ENCODE measurements around the gene SIM2.

The SIM2 gene

DNA sequence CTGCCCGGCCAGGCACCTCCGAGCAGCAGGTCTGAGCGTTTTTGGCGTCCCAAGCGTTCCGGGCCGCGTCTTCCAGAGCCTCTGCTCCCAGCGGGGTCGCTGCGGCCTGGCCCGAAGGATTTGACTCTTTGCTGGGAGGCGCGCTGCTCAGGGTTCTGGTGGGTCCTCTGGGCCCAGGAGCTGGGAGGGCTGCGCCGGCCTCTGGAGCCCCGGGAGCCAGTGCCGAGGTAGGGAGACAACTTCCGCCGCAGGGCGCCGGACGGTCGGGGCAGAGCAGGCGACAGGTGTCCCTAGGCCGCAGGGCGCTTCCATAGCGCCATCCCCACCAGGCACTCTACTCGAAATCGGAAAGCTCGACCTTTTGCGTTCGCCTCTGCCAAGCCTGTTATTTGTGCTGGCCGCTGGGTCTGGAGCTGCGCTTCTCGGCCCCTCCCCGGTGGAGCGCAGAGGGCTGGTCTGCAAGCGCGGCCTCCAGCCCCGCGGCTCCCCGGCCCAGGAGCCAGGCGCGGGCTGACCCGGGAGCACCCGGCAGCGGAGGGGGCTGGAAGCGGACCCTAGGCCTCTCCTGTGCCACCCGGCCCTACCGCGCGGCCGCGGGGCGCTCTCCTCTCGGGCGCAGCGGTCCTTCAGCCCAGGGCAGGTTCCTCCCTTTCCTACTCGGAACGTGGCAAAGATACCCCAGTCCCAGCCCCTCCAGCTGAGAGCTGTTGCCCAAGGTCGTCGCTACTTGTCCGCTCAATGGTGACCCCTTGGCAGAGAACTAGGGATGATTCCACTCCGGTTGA is 2.2 kb downstream of the SIM2 start:
- no peak for DNase-seq

DNA sequence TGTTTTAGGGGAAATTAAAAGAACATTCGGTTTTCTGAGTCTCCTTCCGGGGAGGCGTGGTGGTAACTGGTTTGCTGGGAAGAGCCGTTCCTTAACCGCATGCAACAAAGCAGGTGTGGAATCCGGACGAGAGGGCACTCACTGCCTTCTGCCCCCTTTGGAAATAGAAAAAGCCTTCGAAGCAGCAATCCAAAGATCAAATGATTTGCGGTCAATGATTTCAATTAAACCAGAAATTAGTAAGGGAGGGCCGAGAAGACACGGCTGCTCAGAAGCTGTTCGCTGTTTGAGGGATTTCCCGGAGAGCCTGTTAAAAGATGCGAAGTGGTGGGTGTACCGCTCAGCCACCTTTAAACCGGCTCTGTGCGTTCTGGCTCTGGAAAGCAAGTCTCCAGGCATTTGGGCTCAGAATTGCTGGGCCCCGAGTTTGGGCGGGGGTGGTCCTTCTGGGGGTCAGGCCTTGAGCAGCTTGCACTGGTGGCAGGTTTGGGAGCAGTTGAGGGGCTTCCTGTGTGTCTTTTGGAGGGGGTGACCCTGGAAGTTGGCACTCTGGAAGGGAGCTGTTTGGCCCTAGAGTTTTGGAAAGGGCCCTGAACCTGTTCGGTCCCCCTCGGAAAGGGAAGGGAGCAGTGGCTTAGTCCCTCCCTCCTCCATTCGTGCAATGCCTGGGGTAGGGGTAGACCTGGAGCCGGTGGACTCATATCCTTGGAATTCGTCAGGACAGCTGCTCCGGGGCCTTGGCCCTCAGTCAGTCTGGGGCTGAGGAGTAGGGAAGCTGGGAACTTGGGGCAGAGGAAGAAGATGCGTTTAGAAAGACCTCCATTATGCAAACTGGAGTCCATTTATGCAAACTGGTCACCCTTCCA is 3.1 kb downstream of the SIM2 start:
- no peak for DNase-seq

DNA sequence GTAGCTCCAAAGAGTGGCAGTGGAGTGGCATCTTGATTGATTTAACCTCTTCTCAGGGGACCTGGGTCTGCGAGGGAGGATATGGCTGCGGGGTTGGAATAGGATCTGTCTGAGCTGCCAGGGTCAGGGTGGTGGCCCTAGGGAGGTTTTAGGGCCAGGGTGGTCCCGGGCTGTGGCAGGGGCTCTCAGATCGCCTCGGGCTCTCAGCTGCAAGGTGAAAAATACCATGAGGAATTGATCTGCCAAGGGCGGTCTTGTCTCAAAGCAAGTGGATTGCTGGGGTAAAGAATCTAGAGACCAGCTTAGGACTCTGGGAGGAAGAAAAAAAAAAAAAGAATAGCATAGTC is 3.7 kb downstream of the SIM2 start:
- no peak for DNase-seq

DNA sequence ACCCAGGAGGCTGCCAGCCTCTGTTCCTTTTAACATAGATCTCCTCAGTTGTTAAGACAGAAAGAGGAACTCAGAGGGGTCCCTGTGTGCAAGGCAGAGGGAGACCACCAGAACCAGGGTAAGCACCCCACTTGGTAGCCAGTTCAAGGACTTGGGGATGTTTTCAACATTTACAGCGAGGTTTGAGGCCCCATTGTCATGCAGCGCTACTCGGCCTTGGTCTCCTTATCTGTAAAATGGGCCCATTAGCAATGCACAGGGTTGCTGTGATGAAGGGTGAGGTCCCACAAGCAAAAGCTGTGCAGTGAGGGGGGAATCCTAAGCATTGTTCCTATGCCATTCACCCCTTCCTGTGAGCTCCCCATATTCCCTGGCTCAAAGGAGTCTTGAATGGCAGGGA is 4.2 kb downstream of the SIM2 start:
- no peak for DNase-seq

DNA sequence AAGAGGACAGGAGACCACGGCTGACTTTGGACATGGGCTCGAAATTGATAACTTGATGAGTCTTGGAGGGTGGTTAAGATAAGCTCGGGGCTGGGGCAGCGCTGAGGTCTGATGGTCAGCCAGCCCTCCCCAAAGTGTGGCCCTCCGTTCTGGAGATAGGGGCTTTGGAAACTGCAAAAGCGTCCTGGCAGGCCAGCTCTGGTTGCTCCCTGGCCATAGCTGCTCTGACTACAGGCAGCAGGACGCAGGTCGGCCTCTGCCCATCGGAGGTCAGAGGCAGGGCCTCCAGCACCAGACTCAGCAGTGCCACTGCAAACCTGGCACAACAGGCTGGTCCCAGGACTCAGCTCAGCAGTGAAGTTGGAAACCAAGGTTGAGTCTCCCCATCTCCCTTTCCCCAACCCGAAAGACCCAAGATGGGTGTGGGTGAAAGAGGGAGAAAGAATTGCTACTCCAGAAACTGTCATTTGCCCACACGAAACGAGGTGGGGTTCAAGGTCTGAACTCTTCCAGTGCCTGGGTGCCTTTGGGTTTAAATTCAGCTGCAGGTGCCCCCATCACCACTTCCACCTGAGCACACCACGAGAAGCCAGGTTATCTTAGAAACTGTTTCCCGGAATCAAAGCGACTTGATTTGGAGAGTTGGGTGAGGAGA is 4.8 kb downstream of the SIM2 start:
- no peak for DNase-seq

DNA sequence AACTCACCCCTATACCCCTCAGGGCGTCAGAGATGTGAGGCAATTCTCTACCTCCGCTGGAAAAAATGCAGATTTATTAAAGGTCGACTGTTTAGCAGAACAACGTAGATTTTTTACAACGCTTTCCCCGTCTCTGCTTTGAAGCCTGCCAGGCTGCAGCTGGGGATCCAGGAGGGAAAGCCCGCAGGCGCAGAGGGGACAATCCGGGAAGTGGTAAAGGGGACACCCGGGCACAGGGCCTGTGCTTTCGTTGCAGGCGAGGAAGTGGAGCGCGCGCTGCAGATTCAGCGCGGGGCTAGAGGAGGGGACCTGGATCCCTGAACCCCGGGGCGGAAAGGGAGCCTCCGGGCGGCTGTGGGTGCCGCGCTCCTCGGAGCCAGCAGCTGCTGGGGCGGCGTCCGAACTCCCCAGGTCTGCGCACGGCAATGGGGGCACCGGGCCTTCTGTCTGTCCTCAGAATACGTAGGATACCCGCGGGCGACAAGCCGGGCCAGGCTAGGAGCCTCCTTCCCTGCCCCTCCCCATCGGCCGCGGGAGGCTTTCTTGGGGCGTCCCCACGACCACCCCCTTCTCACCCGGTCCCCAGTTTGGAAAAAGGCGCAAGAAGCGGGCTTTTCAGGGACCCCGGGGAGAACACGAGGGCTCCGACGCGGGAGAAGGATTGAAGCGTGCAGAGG is 5.5 kb downstream of the SIM2 start:
- DNase-seq: no peak

DNA sequence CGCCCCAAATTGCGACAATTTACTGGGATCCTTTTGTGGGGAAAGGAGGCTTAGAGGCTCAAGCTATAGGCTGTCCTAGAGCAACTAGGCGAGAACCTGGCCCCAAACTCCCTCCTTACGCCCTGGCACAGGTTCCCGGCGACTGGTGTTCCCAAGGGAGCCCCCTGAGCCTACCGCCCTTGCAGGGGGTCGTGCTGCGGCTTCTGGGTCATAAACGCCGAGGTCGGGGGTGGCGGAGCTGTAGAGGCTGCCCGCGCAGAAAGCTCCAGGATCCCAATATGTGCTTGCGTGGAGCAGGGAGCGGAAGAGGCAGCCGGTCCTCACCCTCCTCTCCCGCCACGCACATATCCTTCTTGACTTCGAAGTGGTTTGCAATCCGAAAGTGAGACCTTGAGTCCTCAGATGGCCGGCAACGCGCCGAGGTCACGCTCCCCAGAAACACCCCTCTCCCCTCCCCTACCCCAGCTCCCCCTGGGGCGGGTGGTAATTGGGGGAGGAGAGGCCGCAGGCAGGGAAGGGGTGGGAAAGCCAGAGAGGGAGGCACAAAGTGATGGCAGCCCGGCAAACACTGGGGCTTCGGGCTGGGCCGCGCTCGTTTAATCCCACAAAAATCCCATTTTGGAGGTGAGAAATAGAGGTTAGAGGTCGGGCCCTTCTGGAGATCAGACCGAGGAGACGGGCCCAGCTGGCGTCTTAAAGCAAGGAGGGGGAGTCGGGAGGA is 6.2 kb downstream of the SIM2 start:
- DNase-seq: no peak

DNA sequence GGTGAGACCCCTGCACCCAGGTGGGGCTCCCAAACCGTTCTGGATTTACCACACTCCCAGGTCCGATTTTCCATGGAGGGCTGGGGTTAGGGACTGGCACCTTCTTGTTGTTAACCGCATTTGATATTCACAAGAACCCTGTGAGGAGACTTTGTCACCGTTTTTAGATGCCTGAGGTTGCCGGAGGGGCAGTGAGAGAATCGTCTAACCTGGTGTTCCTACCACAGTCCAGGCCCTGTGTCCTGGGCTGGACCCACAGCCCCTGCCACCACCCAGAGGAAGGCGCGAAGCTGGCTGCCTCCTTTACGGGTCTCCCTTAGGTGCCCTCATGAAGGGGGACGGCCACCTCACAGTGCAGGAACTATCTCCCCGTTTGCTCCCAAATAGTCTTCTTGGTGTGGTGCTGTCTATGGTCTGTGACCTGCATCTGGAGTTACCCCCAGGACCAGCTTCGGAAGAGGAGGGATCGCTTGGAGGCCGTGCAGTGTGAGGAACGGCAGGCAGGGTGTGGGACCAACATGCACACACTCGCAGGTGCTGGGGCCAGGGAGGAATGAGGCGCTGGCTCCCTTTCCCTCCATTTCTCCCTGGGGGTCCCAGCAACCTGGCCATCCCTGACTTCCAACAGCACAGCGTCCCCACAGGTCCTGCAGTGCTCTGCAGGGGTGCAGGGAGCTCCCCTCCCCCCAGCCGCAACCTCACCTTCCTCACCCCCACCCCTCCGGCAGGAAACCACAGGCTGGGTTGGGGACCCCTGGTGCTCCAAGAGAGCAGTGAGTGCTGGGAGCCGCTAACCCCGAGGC is 7.0 kb downstream of the SIM2 start:
- no peak for DNase-seq

DNA sequence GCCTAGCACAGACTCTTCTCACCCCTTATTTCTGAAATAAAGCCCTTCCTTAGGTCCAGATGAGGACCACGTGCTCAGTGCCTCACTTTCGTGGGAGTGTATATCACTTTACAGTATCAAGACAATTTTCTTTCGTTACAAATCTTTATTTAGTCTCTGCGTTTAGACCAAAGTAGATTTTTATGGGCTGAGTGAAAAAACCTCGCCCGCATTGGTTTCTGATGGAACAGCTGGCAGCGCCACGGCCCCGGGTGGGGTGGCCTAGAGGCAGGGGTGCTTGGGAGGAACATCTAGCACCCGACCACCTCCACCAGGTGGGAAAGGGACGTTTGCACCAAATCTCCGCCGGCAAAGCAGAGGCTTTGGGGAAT is 7.6 kb downstream of the SIM2 start:
- no peak for DNase-seq

DNA sequence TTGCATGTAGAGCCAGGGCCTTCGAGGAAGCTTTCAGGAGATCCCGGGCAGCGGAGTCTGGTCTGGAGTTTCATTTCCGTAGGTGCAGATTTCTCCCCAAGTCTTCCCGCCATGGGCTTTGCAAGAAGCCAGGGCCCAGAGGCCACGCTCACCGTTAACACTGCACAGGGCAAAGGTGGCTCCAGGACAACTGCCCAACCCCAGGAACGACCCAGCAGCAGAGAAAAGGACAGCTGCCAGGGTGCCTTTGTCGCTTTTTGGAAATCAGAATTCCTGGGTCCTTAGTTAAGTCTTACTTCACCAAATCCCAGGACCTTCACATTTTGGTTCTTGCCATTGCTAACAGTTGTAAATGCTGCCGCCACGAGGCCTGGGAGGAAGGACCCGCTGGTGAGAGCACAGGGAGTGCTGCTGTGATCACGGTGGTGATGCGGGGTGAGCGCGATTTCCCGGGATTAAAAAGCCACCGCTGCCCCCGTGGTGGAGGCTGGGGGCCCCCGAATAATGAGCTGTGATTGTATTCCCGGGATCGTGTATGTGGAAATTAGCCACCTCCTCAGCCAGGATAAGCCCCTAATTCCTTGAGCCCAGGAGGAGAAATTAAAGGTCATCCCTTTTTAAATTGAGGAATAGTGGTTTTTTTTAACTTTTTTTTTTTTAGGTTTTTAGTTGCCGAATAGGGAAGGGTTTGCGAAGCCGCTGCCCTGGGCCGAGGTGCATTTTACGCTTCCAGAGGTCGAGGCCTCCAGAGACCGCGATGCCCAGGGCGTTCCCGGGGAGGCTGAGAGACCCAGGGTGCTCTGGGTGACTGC is 8.2 kb downstream of the SIM2 start:
- DNase-seq: no peak

DNA sequence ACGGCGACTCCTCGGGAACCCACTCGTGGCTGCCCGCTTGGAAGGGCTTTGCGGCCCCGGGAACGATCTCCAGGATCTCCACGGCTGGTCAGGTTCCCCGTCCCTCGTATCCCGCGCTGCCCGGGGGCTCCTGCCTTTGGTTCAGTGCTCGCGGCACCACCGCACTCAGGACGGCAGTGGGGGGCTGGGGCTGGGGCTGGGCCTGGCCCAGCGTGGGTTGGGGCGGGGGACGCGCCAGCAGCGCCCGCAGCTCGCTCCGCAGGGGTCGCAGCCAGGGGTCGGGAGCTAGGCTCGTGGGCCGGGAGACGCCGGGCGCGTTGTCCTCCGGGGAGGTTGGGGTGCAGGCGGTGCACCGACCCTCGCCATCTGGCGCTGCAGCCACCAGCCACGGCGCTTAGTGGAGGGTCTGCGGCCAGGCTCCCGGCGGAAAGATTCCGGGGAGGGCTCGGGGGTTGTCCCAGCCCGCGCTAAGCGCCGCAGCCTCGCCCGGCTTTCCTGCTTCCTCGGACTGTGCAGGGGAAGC is 8.9 kb downstream of the SIM2 start:
- DNase-seq: no peak

DNA sequence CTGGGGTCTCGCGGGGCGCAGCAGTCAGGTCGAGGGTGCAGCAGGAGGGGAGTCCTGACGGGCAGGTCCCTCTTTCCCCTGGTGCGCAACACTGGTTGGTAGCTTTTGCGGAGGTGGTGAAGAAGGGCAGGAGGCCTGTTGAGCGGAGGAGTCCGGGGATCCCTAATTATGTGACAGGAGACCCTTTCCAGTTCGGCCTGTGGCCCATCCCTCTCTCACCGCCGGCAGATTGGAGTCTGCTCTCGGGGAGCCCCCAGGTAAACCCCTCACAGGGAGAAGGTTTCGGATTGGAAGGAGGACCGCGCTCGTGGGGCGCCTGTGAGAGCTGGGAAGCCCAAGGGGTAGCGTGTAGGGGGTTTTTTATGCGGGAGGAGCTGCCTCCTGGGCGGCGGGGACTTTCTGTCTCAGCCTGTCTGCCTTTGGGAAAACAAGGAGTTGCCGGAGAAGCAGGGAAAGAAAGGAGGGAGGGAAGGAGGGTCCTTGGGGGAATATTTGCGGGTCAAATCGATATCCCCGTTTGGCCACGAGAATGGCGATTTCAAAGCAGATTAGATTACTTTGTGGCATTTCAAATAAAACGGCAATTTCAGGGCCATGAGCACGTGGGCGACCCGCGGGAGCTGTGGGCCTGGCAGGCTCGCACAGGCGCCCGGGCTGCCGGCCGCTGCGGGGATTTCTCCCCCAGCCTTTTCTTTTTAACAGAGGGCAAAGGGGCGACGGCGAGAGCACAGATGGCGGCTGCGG is 9.5 kb downstream of the SIM2 start:
- DNase-seq: no peak

DNA sequence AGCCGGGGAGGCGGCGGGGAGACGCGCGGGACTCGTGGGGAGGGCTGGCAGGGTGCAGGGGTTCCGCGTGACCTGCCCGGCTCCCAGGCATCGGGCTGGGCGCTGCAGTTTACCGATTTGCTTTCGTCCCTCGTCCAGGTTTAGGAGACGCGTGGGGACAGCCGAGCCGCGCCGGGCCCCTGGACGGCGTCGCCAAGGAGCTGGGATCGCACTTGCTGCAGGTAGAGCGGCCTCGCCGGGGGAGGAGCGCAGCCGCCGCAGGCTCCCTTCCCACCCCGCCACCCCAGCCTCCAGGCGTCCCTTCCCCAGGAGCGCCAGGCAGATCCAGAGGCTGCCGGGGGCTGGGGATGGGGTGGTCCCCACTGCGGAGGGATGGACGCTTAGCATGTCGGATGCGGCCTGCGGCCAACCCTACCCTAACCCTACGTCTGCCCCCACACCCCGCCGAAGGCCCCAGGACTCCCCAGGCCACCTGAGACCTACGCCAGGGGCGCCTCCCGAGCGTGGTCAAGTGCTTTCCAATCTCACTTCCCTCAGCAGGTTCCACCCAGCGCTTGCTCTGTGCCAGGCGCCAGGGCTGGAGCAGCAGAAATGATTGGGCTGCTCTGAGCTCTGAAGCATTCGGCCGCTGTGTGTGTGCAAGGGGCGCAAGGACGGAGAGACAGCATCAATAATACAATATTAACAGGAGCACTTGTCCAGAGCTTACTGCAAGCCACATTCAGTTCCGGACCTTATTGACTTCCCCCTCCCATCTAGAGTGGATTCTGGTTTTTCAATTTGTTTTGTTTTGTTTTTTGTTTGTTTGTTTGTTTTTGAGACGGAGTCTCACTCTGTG is 10.3 kb downstream of the SIM2 start:
- no peak for DNase-seq

DNA sequence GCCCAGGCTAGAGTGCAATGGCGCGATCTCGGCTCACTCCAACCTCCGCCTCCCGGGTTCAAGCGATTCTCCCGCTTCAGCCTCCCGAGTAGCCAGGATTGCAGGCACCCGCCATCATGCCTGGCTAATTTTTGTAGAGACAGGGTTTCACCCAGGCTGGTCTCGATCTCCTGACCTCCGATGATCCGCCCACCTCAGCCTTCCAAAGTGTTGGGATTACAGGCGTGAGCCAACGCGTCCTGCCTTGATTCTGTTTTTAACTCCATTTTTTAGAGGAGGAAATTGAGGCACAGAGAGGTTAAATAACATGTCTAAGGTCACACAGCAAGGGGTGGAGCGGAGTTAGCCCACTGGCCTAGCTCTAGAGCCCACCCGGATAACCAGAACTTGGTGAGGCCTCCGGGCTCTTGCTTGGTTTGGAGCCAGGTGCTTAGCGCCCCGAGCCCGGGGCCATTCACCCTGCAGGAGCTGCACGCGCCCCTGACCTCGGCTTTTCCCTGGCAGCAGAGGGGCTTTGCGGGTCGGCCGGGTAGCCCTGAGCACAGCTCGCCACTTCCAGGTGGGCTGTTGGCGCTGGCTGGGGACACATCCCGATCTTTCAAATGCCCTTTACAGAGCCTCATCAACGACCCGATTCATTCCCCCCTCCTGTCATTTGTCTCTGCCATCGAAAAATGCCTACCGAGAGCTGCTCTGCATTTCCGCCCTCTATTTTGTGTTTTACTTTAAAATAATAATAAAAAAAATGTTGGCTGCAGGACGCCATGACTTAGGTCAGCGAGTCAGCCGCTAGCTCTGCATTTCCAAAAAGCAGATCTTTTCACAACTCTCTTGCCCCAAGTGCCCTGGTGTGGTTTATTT is 11.2 kb downstream of the SIM2 start:
- DNase-seq: no peak

DNA sequence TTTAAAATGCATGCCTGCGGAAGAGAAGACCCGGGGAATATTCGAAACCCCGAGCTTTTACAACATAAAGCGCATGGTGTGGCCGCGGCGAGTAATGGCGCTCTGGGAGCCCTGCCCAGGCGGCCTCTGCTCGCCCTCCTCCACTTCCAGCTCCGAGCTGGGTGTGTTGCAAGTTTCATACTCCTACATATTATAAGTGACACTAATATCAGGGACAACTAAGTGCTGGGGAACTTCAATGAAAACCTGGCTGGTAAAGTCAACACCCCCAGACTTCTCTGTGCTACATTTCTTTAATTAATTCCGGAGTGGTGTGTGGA is 11.8 kb downstream of the SIM2 start:
- no peak for DNase-seq

DNA sequence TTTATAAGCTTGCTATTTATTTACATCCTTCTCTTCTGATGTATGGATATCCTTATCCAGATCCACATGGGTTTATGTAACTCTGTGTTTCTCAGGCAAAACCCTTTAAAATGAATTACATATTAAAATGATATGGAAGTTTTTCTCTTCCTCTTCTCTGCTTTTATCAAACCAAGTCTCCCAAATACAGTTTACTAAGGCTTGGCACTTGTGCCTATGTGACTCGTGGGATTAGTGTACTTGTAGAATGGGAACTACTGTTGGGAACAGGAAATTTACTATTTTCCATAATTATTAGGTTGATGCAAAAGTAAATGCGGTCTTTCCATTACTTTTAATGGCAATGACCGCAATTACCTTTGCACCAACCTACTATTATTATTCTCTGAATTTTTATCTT is 14.8 kb downstream of the SIM2 start:
- no peak for DNase-seq

DNA sequence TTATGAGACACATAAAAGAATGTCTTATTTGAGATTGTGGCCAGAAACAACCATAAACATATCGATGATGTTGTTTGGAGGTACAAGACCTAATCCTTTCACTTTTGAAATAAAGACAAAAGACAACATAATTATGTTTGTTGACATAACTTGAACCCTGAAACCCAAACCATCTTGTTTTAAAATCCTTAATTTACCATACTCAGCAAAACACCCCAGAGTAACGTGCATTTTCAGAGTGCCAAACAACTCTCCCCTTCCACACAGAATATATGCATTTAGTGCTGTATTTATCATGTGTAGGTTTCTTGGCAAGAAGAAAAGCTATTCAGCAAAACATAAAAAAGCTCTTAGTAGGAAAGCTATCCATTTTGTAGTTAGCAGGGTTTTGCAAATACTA is 17.5 kb downstream of the SIM2 start:
- no peak for DNase-seq

DNA sequence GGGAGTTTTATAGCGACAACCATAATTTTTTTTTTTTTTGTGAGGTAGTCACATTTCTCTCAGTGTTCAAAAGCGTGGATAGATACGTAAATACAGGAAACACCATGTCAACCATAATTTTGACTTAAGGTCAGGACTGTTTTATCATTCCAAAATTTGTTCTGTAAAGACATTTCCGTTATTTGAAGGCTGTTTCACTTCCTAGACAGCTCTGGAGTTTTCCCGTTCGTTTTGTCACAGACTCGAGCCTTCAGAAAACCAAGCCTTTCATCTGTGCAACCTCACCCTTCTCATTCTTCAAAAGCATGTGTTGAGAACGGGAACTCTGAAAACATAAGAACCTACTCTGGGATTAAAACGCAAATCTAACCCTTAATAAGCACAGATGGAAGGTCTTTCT is 17.9 kb downstream of the SIM2 start:
- DNase-seq: no peak
